Trophoblast cell (in vitro differentiated cells and primary cell): ENCODE measurements around the gene CFAP57.

ENCODE experiments used
- DNase-seq, 2 donors: peaks; one replicate each; pipeline ENCODE4 v3.0.0-alpha.2; 2016
- H2AFZ ChIP-seq: 2 replicates; pipeline ENCODE4 v1.6.1; 2013; ENCODE audit warnings: low read length, moderate library complexity, mild to moderate bottlenecking; ENCODE audit not compliant: insufficient read depth, poor library complexity
- H2AK5ac ChIP-seq: 2 replicates; pipeline ENCODE4 v1.6.1; 2013; ENCODE audit warnings: mild to moderate bottlenecking, low read length
- H2BK120ac ChIP-seq: 2 replicates; pipeline ENCODE4 v1.6.1; 2013; ENCODE audit warnings: low read length, mild to moderate bottlenecking, moderate library complexity; ENCODE audit not compliant: insufficient read depth, poor library complexity
- H2BK12ac ChIP-seq: 2 replicates; pipeline ENCODE4 v1.6.1; 2013; ENCODE audit warnings: mild to moderate bottlenecking, low read length, moderate library complexity
- H2BK5ac ChIP-seq: 2 replicates; pipeline ENCODE4 v1.6.1; 2013; ENCODE audit warnings: low read length, low read depth, moderate library complexity, mild to moderate bottlenecking; ENCODE audit not compliant: poor library complexity
- H3K14ac ChIP-seq: 2 replicates; pipeline ENCODE4 v1.6.1; 2013; ENCODE audit warnings: mild to moderate bottlenecking, low read length
- H3K18ac ChIP-seq: 2 replicates; pipeline ENCODE4 v1.6.1; 2013; ENCODE audit warnings: mild to moderate bottlenecking, low read length
- H3K23ac ChIP-seq: 2 replicates; pipeline ENCODE4 v1.6.1; 2013; ENCODE audit warnings: low read length
- H3K27ac ChIP-seq: 2 replicates; pipeline ENCODE4 v1.5.1; 2013; ENCODE audit warnings: low read depth, mild to moderate bottlenecking, inconsistent platforms, low read length, moderate library complexity
- H3K27me3 ChIP-seq: 2 replicates; pipeline ENCODE4 v1.6.1; 2013; ENCODE audit warnings: inconsistent platforms, mild to moderate bottlenecking, low read length, moderate library complexity; ENCODE audit not compliant: insufficient read depth
- H3K36me3 ChIP-seq, 2 experiments: 1 replicate in 1 of 2; 2 replicates in 1 of 2; pipeline ENCODE4 v1.6.1; 2013; ENCODE audit warnings: low read length in 2 of 2, mild to moderate bottlenecking in 2 of 2, moderate library complexity in 1 of 2; ENCODE audit not compliant: insufficient read depth in 2 of 2, control insufficient read depth in 1 of 2
- H3K4ac ChIP-seq: 2 replicates; pipeline ENCODE4 v1.6.1; 2013; ENCODE audit warnings: low read depth, mild to moderate bottlenecking, low read length, moderate library complexity
- H3K4me1 ChIP-seq, 2 experiments: 1 replicate in 1 of 2; 2 replicates in 1 of 2; pipeline ENCODE4 v1.6.1; 2013; ENCODE audit warnings: low read length in 2 of 2, mild to moderate bottlenecking in 2 of 2, moderate library complexity in 1 of 2; ENCODE audit not compliant: insufficient read depth in 2 of 2, control insufficient read depth in 1 of 2
- H3K4me2 ChIP-seq: 2 replicates; pipeline ENCODE4 v1.6.1; 2013; ENCODE audit warnings: inconsistent platforms, mild to moderate bottlenecking, low read length, moderate library complexity
- H3K4me3 ChIP-seq: 2 replicates; pipeline ENCODE4 v1.5.1; 2013; ENCODE audit warnings: mild to moderate bottlenecking, low read depth, low read length, inconsistent platforms
- H3K79me1 ChIP-seq: one replicate; pipeline ENCODE4 v1.6.1; 2013; ENCODE audit warnings: low read length
- H3K79me2 ChIP-seq: 2 replicates; pipeline ENCODE4 v1.6.1; 2013; ENCODE audit warnings: low read length, mild to moderate bottlenecking; ENCODE audit not compliant: control insufficient read depth, insufficient read depth, poor library complexity
- H3K9ac ChIP-seq: 2 replicates; pipeline ENCODE4 v1.6.1; 2013; ENCODE audit warnings: mild to moderate bottlenecking, low read length
- H3K9me3 ChIP-seq: 2 replicates; pipeline ENCODE4 v1.6.1; 2013; ENCODE audit warnings: low read depth, mild to moderate bottlenecking, control low read depth, inconsistent platforms, low read length; ENCODE audit not compliant: insufficient read depth
- H4K12ac ChIP-seq: 2 replicates; pipeline ENCODE4 v1.6.1; 2013; ENCODE audit warnings: low read depth, mild to moderate bottlenecking, low read length, moderate library complexity
- H4K8ac ChIP-seq: 2 replicates; pipeline ENCODE4 v1.6.1; 2013; ENCODE audit warnings: low read depth, mild to moderate bottlenecking, low read length, moderate library complexity
- H4K91ac ChIP-seq: one replicate; pipeline ENCODE4 v1.6.1; 2013; ENCODE audit warnings: low read depth, mild to moderate bottlenecking, low read length, moderate library complexity
- WGBS: extraction: QIAGEN DNeasy Blood & Tissue Kit; methylation state at CpG from one replicate; pipeline ENCODE4 v1.1.7; 2013; ENCODE audit warnings: missing lambda C conversion rate; ENCODE audit not compliant: insufficient read length, insufficient coverage; ENCODE audit errors: extremely low coverage; 5-methylcytosine and 5-hydroxymethylcytosine counted together

CFAP57 gene

DNA sequence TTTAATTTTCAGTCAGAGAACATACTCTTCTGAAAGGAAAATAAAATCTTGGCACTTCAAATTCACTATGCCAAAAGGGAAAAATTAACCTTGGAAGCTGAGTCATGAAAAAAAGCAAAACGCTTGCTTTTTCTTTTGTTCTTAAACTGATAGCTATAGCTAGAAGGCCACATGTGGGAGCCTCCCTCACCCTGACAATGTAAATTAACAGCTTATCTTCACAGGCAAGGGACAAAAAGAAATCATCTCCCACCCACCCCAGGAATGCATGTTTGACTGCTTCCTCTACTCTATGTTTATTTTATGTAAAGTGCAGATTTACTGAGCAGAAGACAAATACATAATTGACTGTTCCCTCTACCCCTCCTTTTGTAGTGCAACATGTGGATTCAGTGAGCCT is 38.1 kb upstream of the CFAP57 start:
- Histone ChIP-seq H2BK12ac (no peak overlapping the region), H3K18ac (no peak overlapping the region), H2BK120ac (no peak overlapping the region), H3K9me3 (peaks cover 5% of the 10 kb centered on the region), H3K4me1 (peaks cover 2 to 5% of the 10 kb centered on the region in 2 experiments), H4K8ac (no peak overlapping the region), H3K79me2 (no peaks in the 10 kb centered on the region), H2BK5ac (no peak overlapping the region), H3K4me2 (no peak overlapping the region), H3K27ac (no peak overlapping the region), H3K14ac (no peak overlapping the region), H3K9ac (no peak overlapping the region), H2AK5ac (no peak overlapping the region), H2AFZ (no peak overlapping the region), H3K4ac (no peak overlapping the region), H3K23ac (no peak overlapping the region), H3K4me3 (no peak overlapping the region), H4K91ac (no peak overlapping the region), H3K79me1 (no peaks in the 10 kb centered on the region), H3K36me3 (no peaks in the 10 kb centered on the region), H3K27me3 (no peaks in the 10 kb centered on the region), H4K12ac (no peak overlapping the region)
- DNase-seq, result no peak
- no CpG with 5 or more reads among the region's 1 CpG for WGBS

DNA sequence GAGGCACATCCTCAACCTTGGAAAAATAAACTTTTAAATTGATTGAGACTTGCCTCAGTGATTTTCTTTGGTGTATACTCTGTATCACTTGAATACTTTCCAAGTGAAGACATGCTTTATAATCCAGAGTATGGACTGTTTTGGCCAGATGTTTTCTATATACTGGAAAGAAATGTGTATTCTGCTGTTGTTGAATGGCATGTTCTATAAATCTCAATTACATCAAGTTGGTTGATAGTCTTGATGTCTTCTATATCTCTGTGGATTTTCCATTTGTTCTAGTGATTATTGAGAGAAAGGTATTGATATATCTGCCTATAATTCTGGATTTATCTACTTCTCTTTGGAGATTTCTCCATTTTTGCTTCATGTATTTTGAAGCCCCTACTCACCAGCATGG is 37.5 kb upstream of the CFAP57 start:
- H3K79me1 ChIP-seq, result no peaks in the 10 kb centered on the region
- H3K4me1 ChIP-seq, result peaks cover 2 to 5% of the 10 kb centered on the region in 2 experiments
- H4K8ac ChIP-seq, result no peak overlapping the region
- no peak overlapping the region for H2BK12ac ChIP-seq
- H3K9ac ChIP-seq, result no peak overlapping the region
- H2BK5ac ChIP-seq, result no peak overlapping the region
- no peaks in the 10 kb centered on the region for H3K27me3 ChIP-seq
- H4K91ac ChIP-seq, result no peak overlapping the region
- H2BK120ac ChIP-seq, result no peak overlapping the region
- no peak overlapping the region for H4K12ac ChIP-seq
- H3K79me2 ChIP-seq, result no peaks in the 10 kb centered on the region
- peaks cover 5% of the 10 kb centered on the region for H3K9me3 ChIP-seq
- H3K18ac ChIP-seq, result no peak overlapping the region
- no peak for DNase-seq
- H3K4ac ChIP-seq, result no peak overlapping the region
- H2AFZ ChIP-seq, result no peak overlapping the region
- no peak overlapping the region for H2AK5ac ChIP-seq
- no peak overlapping the region for H3K23ac ChIP-seq
- no peak overlapping the region for H3K27ac ChIP-seq
- no peaks in the 10 kb centered on the region for H3K36me3 ChIP-seq
- no peak overlapping the region for H3K4me3 ChIP-seq
- no peak overlapping the region for H3K4me2 ChIP-seq
- H3K14ac ChIP-seq, result no peak overlapping the region

DNA sequence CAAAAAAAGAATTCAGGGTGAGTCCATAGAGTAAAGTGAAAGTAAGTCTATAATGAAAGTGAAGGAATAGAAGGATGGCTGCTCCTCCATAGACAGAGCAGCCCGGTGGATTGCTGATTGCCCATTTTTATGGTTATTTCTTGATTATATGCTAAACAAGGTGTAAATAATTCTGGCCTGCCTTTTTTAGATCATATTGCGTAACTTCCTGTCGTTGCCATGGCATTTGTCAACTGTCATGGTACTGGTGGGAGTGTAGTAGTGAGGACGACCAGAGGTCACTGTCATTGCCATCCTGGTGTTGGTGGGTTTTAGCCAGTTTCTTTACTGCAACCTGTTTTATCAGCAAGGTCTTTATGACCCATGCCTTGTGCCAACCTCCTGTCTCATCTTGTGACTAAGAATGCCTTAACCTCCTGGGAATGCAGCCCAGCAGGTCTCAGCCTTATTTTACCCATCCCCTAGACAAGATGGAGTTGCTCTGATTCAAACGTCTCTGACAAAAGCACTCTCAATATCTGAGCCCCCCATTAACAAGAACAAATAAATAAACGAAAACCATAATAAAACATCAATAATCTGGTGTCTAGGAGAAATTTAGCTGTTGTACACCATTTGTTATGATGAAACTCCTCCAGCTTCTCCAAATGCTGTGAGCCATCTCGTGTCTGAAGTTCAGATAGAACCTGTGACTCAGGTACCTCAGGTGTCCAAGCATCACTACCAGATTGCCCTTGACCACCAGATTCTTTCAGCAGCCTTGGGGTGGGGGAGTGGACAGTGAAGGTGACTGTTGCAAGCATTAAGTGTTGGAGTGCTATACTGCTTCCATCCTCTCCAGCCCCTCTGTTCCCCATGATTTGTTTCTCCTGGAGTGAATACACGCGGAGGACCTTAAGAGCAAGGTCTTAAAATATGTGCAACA is 36.0 kb upstream of the CFAP57 start:
- Histone ChIP-seq H3K27me3 (no peaks in the 10 kb centered on the region), H2BK120ac (no peak overlapping the region), H3K79me2 (no peaks in the 10 kb centered on the region), H3K27ac (no peak overlapping the region), H3K23ac (no peak overlapping the region), H3K36me3 (no peaks in the 10 kb centered on the region), H2BK12ac (no peak overlapping the region), H3K14ac (no peak overlapping the region), H2BK5ac (no peak overlapping the region), H3K4ac (no peak overlapping the region), H4K8ac (no peak overlapping the region), H3K9ac (no peak overlapping the region), H3K79me1 (no peaks in the 10 kb centered on the region), H3K9me3 (peaks cover 5% of the 10 kb centered on the region), H3K4me1 (peaks cover 2 to 5% of the 10 kb centered on the region in 2 experiments), H3K4me2 (no peak overlapping the region), H2AFZ (no peak overlapping the region), H3K18ac (no peak overlapping the region), H4K12ac (no peak overlapping the region), H2AK5ac (no peak overlapping the region), H3K4me3 (no peak overlapping the region), H4K91ac (no peak overlapping the region)
- peak; percentile 48 to 59 for DNase-seq
- WGBS, result no CpG with 5 or more reads among the region's 9 CpGs

DNA sequence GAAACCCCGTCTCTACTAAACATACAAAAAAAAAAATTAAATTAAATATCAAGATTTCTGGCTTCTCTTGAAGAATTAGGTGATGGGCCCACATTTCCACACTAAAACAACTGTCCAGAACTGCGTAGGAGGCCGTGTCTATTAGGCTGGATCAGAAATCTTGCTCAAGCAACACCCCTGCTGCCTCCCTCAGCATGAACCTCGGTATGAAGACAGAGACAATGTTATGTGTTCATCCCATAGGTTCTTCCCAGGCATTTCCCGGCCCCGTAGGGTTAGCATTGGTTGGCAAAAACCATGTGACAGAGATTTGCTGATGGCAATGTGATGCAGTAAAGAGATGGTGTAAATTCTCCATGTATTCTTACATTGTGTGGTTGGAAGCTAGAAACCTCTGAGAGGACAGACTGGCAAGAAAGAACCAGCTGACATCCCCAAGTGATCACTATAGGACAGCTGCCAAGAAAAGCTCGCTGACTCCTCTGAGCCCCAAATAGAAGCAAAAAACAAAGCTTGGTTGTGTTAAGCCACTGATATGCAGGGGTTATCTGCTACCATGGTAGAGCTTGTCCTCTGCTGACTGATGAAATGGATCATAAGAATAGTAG is 34.6 kb upstream of the CFAP57 start:
- no peak overlapping the region for H2BK12ac ChIP-seq
- DNase-seq, result no peak
- H3K14ac ChIP-seq, result no peak overlapping the region
- H2BK5ac ChIP-seq, result no peak overlapping the region
- H3K23ac ChIP-seq, result no peak overlapping the region
- H2BK120ac ChIP-seq, result no peak overlapping the region
- H4K12ac ChIP-seq, result no peak overlapping the region
- H4K8ac ChIP-seq, result no peak overlapping the region
- no peaks in the 10 kb centered on the region for H3K79me2 ChIP-seq
- H3K27ac ChIP-seq, result no peak overlapping the region
- WGBS, result no CpG with 5 or more reads among the region's 7 CpGs
- H3K4me1 ChIP-seq, result peaks cover 2 to 5% of the 10 kb centered on the region in 2 experiments
- H3K4me2 ChIP-seq, result no peak overlapping the region
- H4K91ac ChIP-seq, result no peak overlapping the region
- no peaks in the 10 kb centered on the region for H3K79me1 ChIP-seq
- peaks cover 3% of the 10 kb centered on the region for H3K9me3 ChIP-seq
- H3K4me3 ChIP-seq, result no peak overlapping the region
- H3K18ac ChIP-seq, result no peak overlapping the region
- H2AK5ac ChIP-seq, result no peak overlapping the region
- H3K36me3 ChIP-seq, result no peaks in the 10 kb centered on the region
- no peak overlapping the region for H3K9ac ChIP-seq
- no peaks in the 10 kb centered on the region for H3K27me3 ChIP-seq
- no peak overlapping the region for H3K4ac ChIP-seq
- H2AFZ ChIP-seq, result no peak overlapping the region
